OCI-LY3 (cell line): ENCODE data around the gene MSH6.

Source experiments
- H2AFZ ChIP-seq: fragments of 200-600, 300-600 bp; shearing (Covaris generic); 2 replicates; pipeline ENCODE4 v1.6.0; 2014; ENCODE audit warnings: antibody characterized with exemption, low read depth, low read length
- H3K27ac ChIP-seq: fragments of 200-600, 300-600 bp; sonication (generic); 2 replicates; pipeline ENCODE4 v1.5.1; 2014; ENCODE audit warnings: mild to moderate bottlenecking, low read length, moderate library complexity, mixed read lengths
- H3K27me3 ChIP-seq: fragments of 200-600, 300-600 bp; sonication (generic); 2 replicates; pipeline ENCODE4 v1.6.1; 2014; ENCODE audit warnings: low read depth, low read length, mixed read lengths
- H3K36me3 ChIP-seq: fragments of 200-600, 300-600 bp; sonication (generic); replicated peaks from 2 replicates; pipeline ENCODE3; 2014; ENCODE audit warnings: low read depth, low read length, mixed read lengths
- H3K4me1 ChIP-seq: fragments of 300-600, 200-600 bp; sonication (generic); 2 replicates; pipeline ENCODE4 v1.6.1; 2014; ENCODE audit warnings: low read length, mixed read lengths
- H3K4me2 ChIP-seq: fragments of 200-600, 300-600 bp; sonication (generic); 2 replicates; pipeline ENCODE4 v1.6.1; 2014; ENCODE audit warnings: low read length, mixed read lengths
- H3K4me3 ChIP-seq: fragments of 300-600, 200-600 bp; sonication (generic); 2 replicates; pipeline ENCODE4 v1.5.1; 2014; ENCODE audit warnings: antibody characterized with exemption, mild to moderate bottlenecking, low read length, moderate library complexity
- H3K79me2 ChIP-seq: fragments of 300-600, 200-600 bp; shearing (Covaris generic); 2 replicates; pipeline ENCODE4 v1.6.1; 2014; ENCODE audit warnings: mild to moderate bottlenecking, low read length, mixed read lengths
- H3K9ac ChIP-seq: fragments of 300-600, 200-600 bp; shearing (Covaris generic); 2 replicates; pipeline ENCODE4 v1.6.0; 2014; ENCODE audit warnings: mild to moderate bottlenecking, low read length, moderate library complexity
- H3K9me3 ChIP-seq: fragments of 200-600, 300-600 bp; shearing (Covaris generic); 2 replicates; pipeline ENCODE4 v1.6.1; 2014; ENCODE audit warnings: low read length, mixed read lengths; ENCODE audit not compliant: insufficient read depth
- H4K20me1 ChIP-seq: fragments of 200-600, 300-600 bp; sonication (generic); 2 replicates; pipeline ENCODE4 v1.6.1; 2016; ENCODE audit warnings: low read length, mixed read lengths; ENCODE audit not compliant: insufficient read depth
- CTCF ChIP-seq: fragments of 200-600, 300-600 bp; sonication (generic); IDR thresholded peaks from 2 replicates; pipeline ENCODE4 v1.5.1; 2014; ENCODE audit warnings: antibody characterized with exemption, low read length, low read depth
- EZH2phosphoT487 ChIP-seq: fragments of 200-600 bp; shearing (Covaris generic); IDR thresholded peaks from 2 replicates; pipeline ENCODE4 v1.6.1; 2018; ENCODE audit warnings: antibody characterized with exemption, mixed run types, low read depth

Gene MSH6

GRCh38 chr2:47818777-47819176, 35.8 kb downstream of the MSH6 start:
- H3K9ac ChIP-seq = no peak overlapping the region
- TF ChIP-seq EZH2phosphoT487 = no peak
- TF ChIP-seq CTCF = no peak
- H2AFZ ChIP-seq = no peak overlapping the region
- H3K4me3 ChIP-seq = no peak overlapping the region
- no peaks in the 10 kb centered on the region for H3K27me3 ChIP-seq
- peaks cover 8% of the 10 kb centered on the region for H3K4me1 ChIP-seq
- peaks cover 51% of the 10 kb centered on the region for H3K36me3 ChIP-seq
- H3K9me3 ChIP-seq = no peaks in the 10 kb centered on the region
- H4K20me1 ChIP-seq = no peaks in the 10 kb centered on the region
- no peak overlapping the region for H3K4me2 ChIP-seq
- H3K79me2 ChIP-seq = no peaks in the 10 kb centered on the region
- no peak overlapping the region for H3K27ac ChIP-seq

- Histone ChIP-seq H2AFZ (no peak overlapping the region), H4K20me1 (no peaks in the 10 kb centered on the region), H3K27ac (no peak overlapping the region), H3K79me2 (no peaks in the 10 kb centered on the region), H3K4me3 (no peak overlapping the region), H3K36me3 (peaks cover 50% of the 10 kb centered on the region), H3K4me1 (peaks cover 8% of the 10 kb centered on the region), H3K9me3 (no peaks in the 10 kb centered on the region), H3K4me2 (no peak overlapping the region), H3K27me3 (no peaks in the 10 kb centered on the region), H3K9ac (no peak overlapping the region)
- no peak for TF ChIP-seq EZH2phosphoT487
- no peak for TF ChIP-seq CTCF
Measured at GRCh38 chr2:47819834-47820233, 36.9 kb downstream of the MSH6 start.

- Histone ChIP-seq H3K4me1 (no peaks in the 10 kb centered on the region), H3K27ac (no peak overlapping the region), H3K27me3 (no peaks in the 10 kb centered on the region), H3K79me2 (no peaks in the 10 kb centered on the region), H3K9ac (no peak overlapping the region), H3K9me3 (no peaks in the 10 kb centered on the region), H3K36me3 (peaks cover 38% of the 10 kb centered on the region), H4K20me1 (no peaks in the 10 kb centered on the region), H3K4me2 (no peak overlapping the region), H2AFZ (no peak overlapping the region), H3K4me3 (no peak overlapping the region)
- TF ChIP-seq CTCF (no peak), EZH2phosphoT487 (no peak)
Measured at GRCh38 chr2:47822518-47822917, 39.6 kb downstream of the MSH6 start.

GRCh38 chr2:47833516-47833968, 50.6 kb downstream of the MSH6 start:
- Histone ChIP-seq H3K27me3 (no peaks in the 10 kb centered on the region), H3K9ac (no peak overlapping the region), H3K4me2 (peak overlapping the region; percentile 7; the same call in 1 of the 2 replicates), H3K36me3 (peaks cover 63% of the 10 kb centered on the region), H3K4me3 (no peak overlapping the region), H4K20me1 (peaks cover 26% of the 10 kb centered on the region), H3K79me2 (no peaks in the 10 kb centered on the region), H2AFZ (no peak overlapping the region), H3K4me1 (peaks cover 15% of the 10 kb centered on the region), H3K9me3 (no peaks in the 10 kb centered on the region), H3K27ac (no peak overlapping the region)
- TF ChIP-seq CTCF (no peak), EZH2phosphoT487 (0 out of 2 replicates have a peak, but pooled peaks have one; percentile 41)
